Measurements from ENCODE around the gene TTYH3.
"Not testable (repeated sequence)": the region's sequence is repeated elsewhere in the genome, so short reads cannot be mapped to it uniquely, and the experiment has no call there.

Gene TTYH3

GRCh38 chr7:2631946-2632732 lies at the start of gene TTYH3:
TTYH3 (plus strand) TSS chr7:2631986; CDS start chr7:2632156, 170 bp downstream.
- H3K36me3 ChIP-seq (ENCODE audit: control insufficient read depth in 1 of 2, insufficient read depth in 2 of 2, low read length in 2 of 2) = no peaks in the 10 kb centered on the region
- H3K4me3 ChIP-seq (ENCODE audit: low read depth in 1 of 2, low read length in 2 of 2) = peak within 1 kb of the TSS; percentile 73 to 84
- H3K27me3 ChIP-seq (ENCODE audit: low read depth, low read length) = no peaks in the 10 kb centered on the region
- peak within 1 kb of the TSS; percentile 84 for H3K27ac ChIP-seq (ENCODE audit: low read length)
- peaks cover 0 to 35% of the 10 kb centered on the region in 2 donors for H3K4me1 ChIP-seq (ENCODE audit: control insufficient read depth in 1 of 2, insufficient read depth in 2 of 2, low read length in 2 of 2)
- no peaks in the 10 kb centered on the region for H3K9me3 ChIP-seq (ENCODE audit: control insufficient read depth in 1 of 2, low read length in 2 of 2)

- Histone ChIP-seq H3K27ac (ENCODE audit: low read length) (no peak overlapping the region), H3K4me3 (ENCODE audit: low read depth in 1 of 2, low read length in 2 of 2) (no peak overlapping the region), H3K36me3 (ENCODE audit: control insufficient read depth in 1 of 2, insufficient read depth in 2 of 2, low read length in 2 of 2) (peaks cover 20 to 38% of the 10 kb centered on the region in 2 donors), H3K9me3 (ENCODE audit: control insufficient read depth in 1 of 2, low read length in 2 of 2) (no peaks in the 10 kb centered on the region), H3K4me1 (ENCODE audit: control insufficient read depth in 1 of 2, insufficient read depth in 2 of 2, low read length in 2 of 2) (no peaks in the 10 kb centered on the region), H3K27me3 (ENCODE audit: low read depth, low read length) (no peaks in the 10 kb centered on the region)
Observed at GRCh38 chr7:2582006-2582735, 49.6 kb upstream of the TTYH3 start.

- peaks cover 20 to 46% of the 10 kb centered on the region in 2 donors for H3K36me3 ChIP-seq (ENCODE audit: control insufficient read depth in 1 of 2, insufficient read depth in 2 of 2, low read length in 2 of 2)
- no peak overlapping the region for H3K4me3 ChIP-seq (ENCODE audit: low read depth in 1 of 2, low read length in 2 of 2)
- no peak overlapping the region for H3K27ac ChIP-seq (ENCODE audit: low read length)
- no peaks in the 10 kb centered on the region for H3K9me3 ChIP-seq (ENCODE audit: control insufficient read depth in 1 of 2, low read length in 2 of 2)
- no peaks in the 10 kb centered on the region for H3K27me3 ChIP-seq (ENCODE audit: low read depth, low read length)
- no peaks in the 10 kb centered on the region for H3K4me1 ChIP-seq (ENCODE audit: control insufficient read depth in 1 of 2, insufficient read depth in 2 of 2, low read length in 2 of 2)
Observed at GRCh38 chr7:2583798-2584580, 47.8 kb upstream of the TTYH3 start.

GRCh38 chr7:2585446-2585845 lies 46.3 kb upstream of the TTYH3 start:
- H3K36me3 ChIP-seq (ENCODE audit: control insufficient read depth in 1 of 2, insufficient read depth in 2 of 2, low read length in 2 of 2) = peaks cover 20 to 51% of the 10 kb centered on the region in 2 donors
- no peaks in the 10 kb centered on the region for H3K9me3 ChIP-seq (ENCODE audit: control insufficient read depth in 1 of 2, low read length in 2 of 2)
- no peak overlapping the region for H3K27ac ChIP-seq (ENCODE audit: low read length)
- H3K27me3 ChIP-seq (ENCODE audit: low read depth, low read length) = no peaks in the 10 kb centered on the region
- no peaks in the 10 kb centered on the region for H3K4me1 ChIP-seq (ENCODE audit: control insufficient read depth in 1 of 2, insufficient read depth in 2 of 2, low read length in 2 of 2)
- H3K4me3 ChIP-seq (ENCODE audit: low read depth in 1 of 2, low read length in 2 of 2) = no peak overlapping the region

GRCh38 chr7:2586326-2587020 lies 45.3 kb upstream of the TTYH3 start:
- Histone ChIP-seq H3K4me3 (ENCODE audit: low read depth in 1 of 2, low read length in 2 of 2) (no peak overlapping the region), H3K27ac (ENCODE audit: low read length) (no peak overlapping the region), H3K4me1 (ENCODE audit: control insufficient read depth in 1 of 2, insufficient read depth in 2 of 2, low read length in 2 of 2) (no peaks in the 10 kb centered on the region), H3K27me3 (ENCODE audit: low read depth, low read length) (no peaks in the 10 kb centered on the region), H3K9me3 (ENCODE audit: control insufficient read depth in 1 of 2, low read length in 2 of 2) (no peaks in the 10 kb centered on the region), H3K36me3 (ENCODE audit: control insufficient read depth in 1 of 2, insufficient read depth in 2 of 2, low read length in 2 of 2) (peaks cover 20 to 61% of the 10 kb centered on the region in 2 donors)

- H3K4me1 ChIP-seq (ENCODE audit: control insufficient read depth in 1 of 2, insufficient read depth in 2 of 2, low read length in 2 of 2) = no peaks in the 10 kb centered on the region
- H3K27ac ChIP-seq (ENCODE audit: low read length) = no peak overlapping the region
- no peak overlapping the region for H3K4me3 ChIP-seq (ENCODE audit: low read depth in 1 of 2, low read length in 2 of 2)
- H3K27me3 ChIP-seq (ENCODE audit: low read depth, low read length) = no peaks in the 10 kb centered on the region
- no peaks in the 10 kb centered on the region for H3K9me3 ChIP-seq (ENCODE audit: control insufficient read depth in 1 of 2, low read length in 2 of 2)
- peaks cover 20 to 64% of the 10 kb centered on the region in 2 donors for H3K36me3 ChIP-seq (ENCODE audit: control insufficient read depth in 1 of 2, insufficient read depth in 2 of 2, low read length in 2 of 2)
Observed at GRCh38 chr7:2587134-2587533, 44.7 kb upstream of the TTYH3 start.

GRCh38 chr7:2587778-2588177 lies 44.0 kb upstream of the TTYH3 start:
- H3K36me3 ChIP-seq (ENCODE audit: control insufficient read depth in 1 of 2, insufficient read depth in 2 of 2, low read length in 2 of 2) = peaks cover 20 to 71% of the 10 kb centered on the region in 2 donors
- H3K27ac ChIP-seq (ENCODE audit: low read length) = no peak overlapping the region
- no peak overlapping the region for H3K4me3 ChIP-seq (ENCODE audit: low read depth in 1 of 2, low read length in 2 of 2)
- no peaks in the 10 kb centered on the region for H3K27me3 ChIP-seq (ENCODE audit: low read depth, low read length)
- no peaks in the 10 kb centered on the region for H3K4me1 ChIP-seq (ENCODE audit: control insufficient read depth in 1 of 2, insufficient read depth in 2 of 2, low read length in 2 of 2)
- H3K9me3 ChIP-seq (ENCODE audit: control insufficient read depth in 1 of 2, low read length in 2 of 2) = no peaks in the 10 kb centered on the region

- no peaks in the 10 kb centered on the region for H3K27me3 ChIP-seq (ENCODE audit: low read depth, low read length)
- peaks cover 13 to 78% of the 10 kb centered on the region in 2 donors for H3K36me3 ChIP-seq (ENCODE audit: control insufficient read depth in 1 of 2, insufficient read depth in 2 of 2, low read length in 2 of 2)
- H3K27ac ChIP-seq (ENCODE audit: low read length) = no peak overlapping the region
- no peak overlapping the region for H3K4me3 ChIP-seq (ENCODE audit: low read depth in 1 of 2, low read length in 2 of 2)
- H3K4me1 ChIP-seq (ENCODE audit: control insufficient read depth in 1 of 2, insufficient read depth in 2 of 2, low read length in 2 of 2) = no peaks in the 10 kb centered on the region
- no peaks in the 10 kb centered on the region for H3K9me3 ChIP-seq (ENCODE audit: control insufficient read depth in 1 of 2, low read length in 2 of 2)
Observed at GRCh38 chr7:2589341-2589740, 42.4 kb upstream of the TTYH3 start.

- not testable (repeated sequence) for H3K9me3 ChIP-seq (ENCODE audit: control insufficient read depth in 1 of 2, low read length in 2 of 2); H3K27me3 ChIP-seq (ENCODE audit: low read depth, low read length); H3K27ac ChIP-seq (ENCODE audit: low read length); H3K4me1 ChIP-seq (ENCODE audit: control insufficient read depth in 1 of 2, insufficient read depth in 2 of 2, low read length in 2 of 2); H3K4me3 ChIP-seq (ENCODE audit: low read depth in 1 of 2, low read length in 2 of 2)
- peaks cover 10 to 79% of the 10 kb centered on the region in 2 donors for H3K36me3 ChIP-seq (ENCODE audit: control insufficient read depth in 1 of 2, insufficient read depth in 2 of 2, low read length in 2 of 2)
Observed at GRCh38 chr7:2589941-2590340, 41.8 kb upstream of the TTYH3 start.

- no peak overlapping the region for H3K4me3 ChIP-seq (ENCODE audit: low read depth in 1 of 2, low read length in 2 of 2)
- no peaks in the 10 kb centered on the region for H3K27me3 ChIP-seq (ENCODE audit: low read depth, low read length)
- no peaks in the 10 kb centered on the region for H3K9me3 ChIP-seq (ENCODE audit: control insufficient read depth in 1 of 2, low read length in 2 of 2)
- no peaks in the 10 kb centered on the region for H3K4me1 ChIP-seq (ENCODE audit: control insufficient read depth in 1 of 2, insufficient read depth in 2 of 2, low read length in 2 of 2)
- H3K27ac ChIP-seq (ENCODE audit: low read length) = no peak overlapping the region
- H3K36me3 ChIP-seq (ENCODE audit: control insufficient read depth in 1 of 2, insufficient read depth in 2 of 2, low read length in 2 of 2) = peaks cover 5 to 82% of the 10 kb centered on the region in 2 donors
Observed at GRCh38 chr7:2592375-2592865, 39.4 kb upstream of the TTYH3 start.
